Thyroid gland (tissue), 4 donors: ENCODE data around the gene NDUFAF7.

ENCODE experiments used
- CTCF ChIP-seq, 6 experiments: fragments of 200-600 bp in 3 of 6; fragments of 450-650 bp in 3 of 6; sonication (generic) in 3 of 6; IDR thresholded peaks; one replicate each; pipeline ENCODE4 v1.5.1; 2016 to 2019; ENCODE audit warnings: antibody characterized with exemption in 6 of 6, mild to moderate bottlenecking in 2 of 6, inconsistent platforms in 1 of 6, moderate library complexity in 1 of 6
- POLR2A ChIP-seq, 2 donors: fragments of 450-650 bp; IDR thresholded peaks; one replicate each; pipeline ENCODE4 v1.6.1; 2017; ENCODE audit warnings: antibody characterized with exemption in 2 of 2, mild to moderate bottlenecking in 2 of 2, moderate library complexity in 1 of 2

GRCh38 chr2:37244755-37245154 lies 13.3 kb downstream of the NDUFAF7 start:
- TF ChIP-seq CTCF (IDR thresholded peaks at IDR 0.05) (no peak), POLR2A (IDR thresholded peaks at IDR 0.05) (no peak)
